ENCODE results near the gene TTLL5. TPM values are rescaled to one million over a fixed set of nuclear protein-coding genes. Genes with fewer than 3 reads are reported as not detected.
A peak's percentile ranks its signal among the peaks of the same experiment; 100 is the strongest.

TTLL5 gene
- polyA plus RNA-seq, 3 donors: 4.2 to 7.2 (median 4.7) TPM

DNA sequence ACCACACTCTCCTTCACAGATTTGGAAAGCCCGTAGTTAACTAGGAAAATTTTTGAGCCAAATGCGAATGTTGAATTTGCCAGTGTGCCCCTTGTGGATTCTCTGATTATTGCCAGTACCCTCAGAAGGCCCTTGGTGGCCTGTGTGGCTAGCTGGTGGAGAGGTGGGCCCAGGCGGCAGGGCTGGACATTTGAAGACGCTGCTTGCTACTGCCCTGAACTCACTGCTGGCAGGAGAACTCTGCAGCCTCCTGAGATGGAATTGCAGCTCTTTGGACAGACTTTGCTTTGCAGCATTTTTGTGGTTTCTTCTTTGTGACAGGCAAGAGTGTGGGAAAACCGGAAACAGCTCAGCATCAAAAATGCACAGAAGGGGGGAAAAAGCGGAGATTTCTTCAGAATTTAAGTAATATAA lies 223.2 kb downstream of the TTLL5 start:
- Mint-ChIP-seq H3K36me3 (peaks cover 44 to 45% of the 10 kb centered on the region in 2 donors), H3K4me1 (no peaks in the 10 kb centered on the region), H3K27ac (no peak overlapping the region), H3K4me3 (no peak overlapping the region), H3K9me3 (peaks cover 0 to 5% (median 3%) of the 10 kb centered on the region in 7 donors), H3K27me3 (ENCODE audit: low read depth in 3 of 3) (peaks cover 0 to 3% (median 0%) of the 10 kb centered on the region in 3 donors)
- Histone ChIP-seq H3K4me3 (replicated peaks in 1 of 3; ENCODE audit: low read depth in 2 of 3, low read length in 3 of 3) (no peak overlapping the region), H3K9ac (ENCODE audit: insufficient read depth, low read length, poor library complexity, severe bottlenecking) (no peak overlapping the region), H2AFZ (ENCODE audit: insufficient read depth, low read depth, low read length, poor library complexity, severe bottlenecking) (no peak overlapping the region), H3K4me2 (replicated peaks; ENCODE audit: extremely low read depth, low read length, poor library complexity, severe bottlenecking) (no peak overlapping the region), H3K36me3 (replicated peaks in 1 of 2; ENCODE audit: control insufficient read depth in 1 of 2, insufficient read depth in 2 of 2, low read length in 2 of 2) (peaks cover 0 to 19% of the 10 kb centered on the region in 2 donors), H3K9me3 (replicated peaks in 1 of 2; ENCODE audit: control insufficient read depth in 1 of 2, insufficient read depth in 1 of 2, low read length in 2 of 2) (no peaks in the 10 kb centered on the region), H3K79me2 (ENCODE audit: insufficient read depth, low read length) (no peaks in the 10 kb centered on the region), H4K20me1 (ENCODE audit: insufficient read depth, low read length) (no peaks in the 10 kb centered on the region), H3K27ac (ENCODE audit: low read depth in 1 of 2, low read length in 2 of 2) (no peak overlapping the region), H3K27me3 (ENCODE audit: control insufficient read depth in 2 of 2, insufficient read depth in 2 of 2, low read length in 2 of 2) (no peaks in the 10 kb centered on the region), H3K4me1 (ENCODE audit: control insufficient read depth in 1 of 2, insufficient read depth in 2 of 2, low read length in 2 of 2) (no peaks in the 10 kb centered on the region)
- TF ChIP-seq CTCF (IDR thresholded peaks at IDR 0.05): peak; percentile 15
- 98% methylated on average over 4 of the region's 6 CpGs for WGBS (ENCODE audit: insufficient coverage)
- DNase-seq: no peak
- intact Hi-C loops (cut with micrococcal nuclease): no loop called here

DNA sequence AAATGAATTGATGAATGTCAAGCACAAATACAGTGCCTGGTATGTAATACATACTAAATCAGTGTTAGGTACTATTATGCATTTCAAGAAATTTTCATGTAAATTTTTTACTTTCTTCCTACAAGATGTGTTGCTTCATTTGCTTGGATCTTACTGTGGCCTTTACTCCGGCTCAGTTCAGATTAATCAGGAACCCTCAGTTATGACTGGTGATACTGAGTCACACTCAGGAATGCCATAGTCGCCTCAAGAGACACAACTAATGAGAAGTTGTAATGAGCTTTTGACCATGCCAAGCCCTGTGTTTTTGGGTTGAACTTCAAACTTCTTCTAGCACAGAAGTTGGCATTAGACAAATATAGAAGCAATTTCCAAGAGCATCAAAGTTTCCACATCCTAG lies 224.8 kb downstream of the TTLL5 start:
- H3K4me2 ChIP-seq (replicated peaks; ENCODE audit: extremely low read depth, low read length, poor library complexity, severe bottlenecking): no peak overlapping the region

More for the DNA sequence above, 224.8 kb downstream of the TTLL5 start:
- no peaks in the 10 kb centered on the region for H3K4me1 Mint-ChIP-seq
- H3K27me3 Mint-ChIP-seq (ENCODE audit: low read depth in 3 of 3): peaks cover 0 to under 1% (median 0%) of the 10 kb centered on the region in 3 donors
- 100% methylated on average over 1 of the region's 2 CpGs for WGBS (ENCODE audit: insufficient coverage)
- Histone ChIP-seq H4K20me1 (ENCODE audit: insufficient read depth, low read length) (no peaks in the 10 kb centered on the region), H3K9me3 (replicated peaks in 1 of 2; ENCODE audit: control insufficient read depth in 1 of 2, insufficient read depth in 1 of 2, low read length in 2 of 2) (no peaks in the 10 kb centered on the region), H3K4me3 (replicated peaks in 1 of 3; ENCODE audit: low read depth in 2 of 3, low read length in 3 of 3) (no peak overlapping the region), H3K36me3 (replicated peaks in 1 of 2; ENCODE audit: control insufficient read depth in 1 of 2, insufficient read depth in 2 of 2, low read length in 2 of 2) (peaks cover 0 to 19% of the 10 kb centered on the region in 2 donors), H3K79me2 (ENCODE audit: insufficient read depth, low read length) (no peaks in the 10 kb centered on the region), H3K9ac (ENCODE audit: insufficient read depth, low read length, poor library complexity, severe bottlenecking) (no peak overlapping the region), H3K27ac (ENCODE audit: low read depth in 1 of 2, low read length in 2 of 2) (no peak overlapping the region), H3K27me3 (ENCODE audit: control insufficient read depth in 2 of 2, insufficient read depth in 2 of 2, low read length in 2 of 2) (no peaks in the 10 kb centered on the region), H3K4me1 (ENCODE audit: control insufficient read depth in 1 of 2, insufficient read depth in 2 of 2, low read length in 2 of 2) (no peaks in the 10 kb centered on the region), H2AFZ (ENCODE audit: insufficient read depth, low read depth, low read length, poor library complexity, severe bottlenecking) (no peak overlapping the region)
- DNase-seq: no peak
- peaks cover 4 to 7% (median 6%) of the 10 kb centered on the region in 7 donors for H3K9me3 Mint-ChIP-seq
- peaks cover 44 to 50% of the 10 kb centered on the region in 2 donors for H3K36me3 Mint-ChIP-seq
- no peak for TF ChIP-seq CTCF (IDR thresholded peaks at IDR 0.05)
- intact Hi-C loops (cut with micrococcal nuclease): no loop called here
- H3K27ac Mint-ChIP-seq: no peak overlapping the region
- H3K4me3 Mint-ChIP-seq: no peak overlapping the region

All from CD14-positive monocyte (primary cell).